Breast epithelium (tissue), 3 donors: Measurements from ENCODE around the gene TAS2R42.

ENCODE experiments used
- CTCF ChIP-seq, 3 donors: fragments of 450-650 bp; IDR thresholded peaks; one replicate each; pipeline ENCODE4 v1.5.1; 2016 to 2017; ENCODE audit warnings: antibody characterized with exemption in 3 of 3, mild to moderate bottlenecking in 3 of 3, moderate library complexity in 3 of 3
- POLR2A ChIP-seq: fragments of 450-650 bp; IDR thresholded peaks from one replicate; pipeline ENCODE4 v1.6.1; 2016; ENCODE audit warnings: antibody characterized with exemption, mild to moderate bottlenecking, moderate library complexity
- POLR2AphosphoS5 ChIP-seq, 3 donors: sonication (generic); formaldehyde crosslinking; IDR thresholded peaks; one replicate each; pipeline ENCODE4 v1.6.1; 2017; ENCODE audit warnings: antibody characterized with exemption in 3 of 3

- TF ChIP-seq POLR2A (no peak), CTCF (IDR thresholded peaks at IDR 0.05) (no peak), POLR2AphosphoS5 (IDR thresholded peaks at IDR 0.05) (no peak)
Observed at GRCh38 chr12:11162502-11162901, 24.2 kb downstream of the TAS2R42 start.
